Esophagus muscularis mucosa (tissue), 3 donors: ENCODE results near the gene DLL1.

Experiments
- POLR2A ChIP-seq: fragments of 450-650 bp; IDR thresholded peaks from one replicate; pipeline ENCODE4 v1.6.1; 2017; ENCODE audit warnings: antibody characterized with exemption, moderate library complexity, mild to moderate bottlenecking, low read depth
- POLR2AphosphoS5 ChIP-seq, 2 donors: sonication (generic); formaldehyde crosslinking; IDR thresholded peaks; one replicate each; pipeline ENCODE4 v1.6.1; 2017; ENCODE audit warnings: antibody characterized with exemption in 2 of 2
- TF ChIP-seq, protein P1 (sequence below), 3 experiments: fragments of 200-600 bp in 2 of 3; fragments of 450-650 bp in 1 of 3; sonication (generic) in 2 of 3; IDR thresholded peaks; one replicate each; pipeline ENCODE4 v1.5.1; 2017 to 2019; ENCODE audit warnings: antibody characterized with exemption in 3 of 3, mild to moderate bottlenecking in 2 of 3, moderate library complexity in 1 of 3

DNA sequence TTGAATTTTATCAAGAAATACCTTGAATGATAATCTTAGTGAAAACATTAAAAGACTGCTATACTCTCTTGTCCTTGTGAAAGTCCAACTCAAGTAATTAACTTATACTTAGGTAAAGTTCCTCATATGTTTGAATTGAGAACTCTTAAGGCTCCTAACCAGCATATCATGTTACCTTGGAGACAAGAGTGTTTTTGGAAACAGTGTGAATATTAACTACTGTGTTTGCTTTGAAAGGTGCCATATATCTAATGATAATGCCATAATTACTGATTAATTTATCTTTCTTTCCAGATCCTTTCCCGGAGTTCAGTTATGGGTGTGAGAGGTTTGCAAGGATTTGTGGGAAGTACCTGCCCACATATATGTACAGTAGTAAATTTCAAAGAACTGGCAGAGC, 26.2 kb upstream of the DLL1 start:
- TF ChIP-seq, protein P1, sequence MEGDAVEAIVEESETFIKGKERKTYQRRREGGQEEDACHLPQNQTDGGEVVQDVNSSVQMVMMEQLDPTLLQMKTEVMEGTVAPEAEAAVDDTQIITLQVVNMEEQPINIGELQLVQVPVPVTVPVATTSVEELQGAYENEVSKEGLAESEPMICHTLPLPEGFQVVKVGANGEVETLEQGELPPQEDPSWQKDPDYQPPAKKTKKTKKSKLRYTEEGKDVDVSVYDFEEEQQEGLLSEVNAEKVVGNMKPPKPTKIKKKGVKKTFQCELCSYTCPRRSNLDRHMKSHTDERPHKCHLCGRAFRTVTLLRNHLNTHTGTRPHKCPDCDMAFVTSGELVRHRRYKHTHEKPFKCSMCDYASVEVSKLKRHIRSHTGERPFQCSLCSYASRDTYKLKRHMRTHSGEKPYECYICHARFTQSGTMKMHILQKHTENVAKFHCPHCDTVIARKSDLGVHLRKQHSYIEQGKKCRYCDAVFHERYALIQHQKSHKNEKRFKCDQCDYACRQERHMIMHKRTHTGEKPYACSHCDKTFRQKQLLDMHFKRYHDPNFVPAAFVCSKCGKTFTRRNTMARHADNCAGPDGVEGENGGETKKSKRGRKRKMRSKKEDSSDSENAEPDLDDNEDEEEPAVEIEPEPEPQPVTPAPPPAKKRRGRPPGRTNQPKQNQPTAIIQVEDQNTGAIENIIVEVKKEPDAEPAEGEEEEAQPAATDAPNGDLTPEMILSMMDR (IDR thresholded peaks at IDR 0.05) = no peak
- TF ChIP-seq POLR2A = no peak
- no peak for TF ChIP-seq POLR2AphosphoS5 (IDR thresholded peaks at IDR 0.05)
